MM.1S (cell line): ENCODE measurements around the gene TPK1.

Experiments
- DNase-seq: peaks from one replicate; pipeline ENCODE4 v3.0.0-alpha.2; 2015
- H2AFZ ChIP-seq: fragments of 300-600 bp; sonication (generic); 2 replicates; pipeline ENCODE4 v1.6.0; 2016; ENCODE audit warnings: antibody characterized with exemption, low read length
- H3F3A ChIP-seq: fragments of 300-600 bp; sonication (generic); 2 replicates; pipeline ENCODE4 v1.6.1; 2016; ENCODE audit warnings: mild to moderate bottlenecking, antibody characterized with exemption, low read length, moderate library complexity, mixed read lengths; ENCODE audit not compliant: insufficient read depth
- H3K27ac ChIP-seq: fragments of 300-600 bp; sonication (generic); 2 replicates; pipeline ENCODE4 v1.5.1; 2016; ENCODE audit warnings: mild to moderate bottlenecking, low read length
- H3K27me3 ChIP-seq: fragments of 300-600 bp; sonication (generic); replicated peaks from 2 replicates; pipeline ENCODE4 v1.6.0; 2016; ENCODE audit warnings: low read length; ENCODE audit not compliant: insufficient read depth
- H3K36me3 ChIP-seq: fragments of 300-600 bp; sonication (generic); replicated peaks from 2 replicates; pipeline ENCODE4 v1.6.1; 2016; ENCODE audit warnings: mild to moderate bottlenecking, low read length, mixed read lengths; ENCODE audit not compliant: insufficient read depth
- H3K4me1 ChIP-seq: fragments of 300-600 bp; sonication (generic); 2 replicates; pipeline ENCODE4 v1.6.1; 2016; ENCODE audit warnings: low read length, mixed read lengths
- H3K4me2 ChIP-seq: fragments of 300-600 bp; sonication (generic); 2 replicates; pipeline ENCODE4 v1.6.0; 2016; ENCODE audit warnings: low read depth, low read length
- H3K4me3 ChIP-seq: fragments of 300-600 bp; sonication (generic); 2 replicates; pipeline ENCODE4 v1.5.1; 2016; ENCODE audit warnings: low read length, mixed read lengths
- H3K79me2 ChIP-seq: fragments of 300-600 bp; sonication (generic); 2 replicates; pipeline ENCODE4 v1.6.1; 2016; ENCODE audit warnings: mixed run types, low read length, mixed read lengths
- H3K9ac ChIP-seq: fragments of 300-600 bp; sonication (generic); 2 replicates; pipeline ENCODE4 v1.6.1; 2016; ENCODE audit warnings: low read length, mixed read lengths
- H3K9me2 ChIP-seq: fragments of 300-600 bp; sonication (generic); replicated peaks from 2 replicates; pipeline ENCODE4 v1.6.1; 2016; ENCODE audit warnings: mild to moderate bottlenecking, low read length, mixed read lengths; ENCODE audit not compliant: insufficient read depth
- H3K9me3 ChIP-seq: fragments of 300-600 bp; sonication (generic); replicated peaks from 2 replicates; pipeline ENCODE4 v1.6.1; 2016; ENCODE audit warnings: mild to moderate bottlenecking, low read length, mixed read lengths; ENCODE audit not compliant: insufficient read depth
- H4K20me1 ChIP-seq: fragments of 300-600 bp; sonication (generic); 2 replicates; pipeline ENCODE4 v1.6.1; 2016; ENCODE audit warnings: mild to moderate bottlenecking, low read length, moderate library complexity, mixed read lengths; ENCODE audit not compliant: insufficient read depth
- EZH2 ChIP-seq: fragments of 300-600 bp; sonication (generic); optimal IDR thresholded peaks from 2 replicates; pipeline ENCODE3; 2017; ENCODE audit warnings: low read depth, mild to moderate bottlenecking, antibody characterized with exemption, low read length, mixed read lengths
- EZH2phosphoT487 ChIP-seq: fragments of 300-600 bp; sonication (generic); IDR thresholded peaks from 2 replicates; pipeline ENCODE4 v1.6.1; 2018; ENCODE audit warnings: antibody characterized with exemption, low read length
- TF ChIP-seq, protein P1 (sequence below): fragments of 300-600 bp; sonication (generic); IDR thresholded peaks from 2 replicates; pipeline ENCODE4 v1.5.1; 2016; ENCODE audit warnings: antibody characterized with exemption, low read length, mixed read lengths

TPK1 gene

DNA sequence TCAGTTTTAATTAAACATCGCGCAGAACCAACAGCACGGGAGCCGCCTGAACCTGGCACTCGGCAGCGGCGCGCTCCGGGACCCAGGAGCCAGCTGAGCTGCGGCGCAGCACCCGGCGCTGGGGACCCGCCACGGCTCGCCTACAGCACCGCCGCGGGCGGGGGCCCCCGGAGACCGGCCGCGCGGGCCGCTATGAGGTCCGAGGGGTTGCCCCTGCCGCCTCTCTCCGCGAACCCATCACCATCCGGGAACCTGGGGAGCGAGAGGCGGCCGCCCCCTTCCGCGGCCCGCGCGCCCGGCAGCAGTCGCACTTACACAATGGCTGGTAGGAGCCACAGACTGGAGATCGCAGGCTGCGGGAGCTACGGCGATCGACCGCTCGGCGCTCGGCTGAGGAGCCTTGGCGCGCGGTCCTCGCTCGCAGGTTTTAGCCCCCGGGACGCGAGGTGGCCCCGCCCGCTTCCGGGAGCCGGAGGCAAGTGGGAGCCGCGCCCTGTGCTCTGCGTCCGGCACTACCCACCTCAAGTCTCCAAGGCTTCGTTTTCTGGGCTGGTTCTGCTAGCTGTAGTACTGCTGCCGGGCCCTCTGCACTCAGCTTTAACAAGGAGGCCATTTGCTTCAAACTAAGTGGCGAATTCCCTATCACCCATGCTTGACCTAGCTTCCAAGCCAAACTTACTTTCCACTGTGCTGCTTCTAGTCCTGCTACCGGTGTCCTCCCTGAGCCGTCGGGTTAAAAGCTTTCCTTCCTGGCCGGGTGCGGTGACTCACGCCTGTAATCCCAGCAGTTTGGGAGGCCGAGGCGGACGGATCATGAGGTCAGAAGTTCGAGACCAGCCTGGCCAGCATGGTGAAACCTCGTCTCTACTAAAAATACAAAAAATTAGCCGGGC is at the start of gene TPK1:
TSS of gene TPK1 (minus strand) at position 402 of the 893 bp plus-strand sequence. CDS start 451 bp downstream, outside the sequence.
- no peaks in the 10 kb centered on the region for H3K79me2 ChIP-seq
- H3K4me2 ChIP-seq: peak within 1 kb of the TSS; percentile 87
- H3K9me3 ChIP-seq: no peaks in the 10 kb centered on the region
- peak within 1 kb of the TSS; percentile 54 for H3K9ac ChIP-seq
- peaks cover 7% of the 10 kb centered on the region for H3F3A ChIP-seq
- peak; percentile 98 for DNase-seq
- peak within 1 kb of the TSS; percentile 20; the same call in 1 of the 2 replicates for H3K27ac ChIP-seq
- peak within 1 kb of the TSS; percentile 81 for H3K4me3 ChIP-seq
- H3K9me2 ChIP-seq: no peaks in the 10 kb centered on the region
- peak within 1 kb of the TSS; percentile 79 for H2AFZ ChIP-seq
- TF ChIP-seq EZH2: no peak
- TF ChIP-seq, protein P1, sequence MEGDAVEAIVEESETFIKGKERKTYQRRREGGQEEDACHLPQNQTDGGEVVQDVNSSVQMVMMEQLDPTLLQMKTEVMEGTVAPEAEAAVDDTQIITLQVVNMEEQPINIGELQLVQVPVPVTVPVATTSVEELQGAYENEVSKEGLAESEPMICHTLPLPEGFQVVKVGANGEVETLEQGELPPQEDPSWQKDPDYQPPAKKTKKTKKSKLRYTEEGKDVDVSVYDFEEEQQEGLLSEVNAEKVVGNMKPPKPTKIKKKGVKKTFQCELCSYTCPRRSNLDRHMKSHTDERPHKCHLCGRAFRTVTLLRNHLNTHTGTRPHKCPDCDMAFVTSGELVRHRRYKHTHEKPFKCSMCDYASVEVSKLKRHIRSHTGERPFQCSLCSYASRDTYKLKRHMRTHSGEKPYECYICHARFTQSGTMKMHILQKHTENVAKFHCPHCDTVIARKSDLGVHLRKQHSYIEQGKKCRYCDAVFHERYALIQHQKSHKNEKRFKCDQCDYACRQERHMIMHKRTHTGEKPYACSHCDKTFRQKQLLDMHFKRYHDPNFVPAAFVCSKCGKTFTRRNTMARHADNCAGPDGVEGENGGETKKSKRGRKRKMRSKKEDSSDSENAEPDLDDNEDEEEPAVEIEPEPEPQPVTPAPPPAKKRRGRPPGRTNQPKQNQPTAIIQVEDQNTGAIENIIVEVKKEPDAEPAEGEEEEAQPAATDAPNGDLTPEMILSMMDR: no peak
- no peaks in the 10 kb centered on the region for H3K36me3 ChIP-seq
- no peaks in the 10 kb centered on the region for H3K27me3 ChIP-seq
- no peaks in the 10 kb centered on the region for H4K20me1 ChIP-seq
- H3K4me1 ChIP-seq: peaks cover 6% of the 10 kb centered on the region; the same call in 1 of the 2 replicates

DNA sequence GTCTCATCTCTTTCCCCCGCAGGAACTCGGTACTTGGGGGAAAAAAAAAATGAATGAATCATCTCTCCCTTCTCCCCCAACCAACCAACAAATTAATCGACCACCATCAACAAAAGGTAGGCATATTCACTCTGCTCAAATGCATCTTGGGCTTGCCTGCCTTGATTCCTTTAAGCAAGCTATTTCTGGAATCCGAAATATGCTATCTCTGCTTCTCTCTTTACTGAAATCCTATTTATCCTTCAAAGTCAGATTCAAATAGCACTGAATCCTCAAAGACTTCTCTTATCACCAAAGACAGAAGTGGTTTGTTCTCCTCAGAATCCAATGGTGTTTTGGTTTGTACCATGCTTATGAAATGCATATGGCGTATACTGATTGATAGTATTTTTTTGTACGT is 49.6 kb upstream of the TPK1 start:
- H2AFZ ChIP-seq: no peak overlapping the region
- H3F3A ChIP-seq: no peaks in the 10 kb centered on the region
- H3K36me3 ChIP-seq: no peaks in the 10 kb centered on the region
- no peaks in the 10 kb centered on the region for H3K4me1 ChIP-seq
- no peaks in the 10 kb centered on the region for H4K20me1 ChIP-seq
- TF ChIP-seq, protein P1: no peak
- TF ChIP-seq EZH2 (no peak), EZH2phosphoT487 (no peak)
- H3K9ac ChIP-seq: no peak overlapping the region
- DNase-seq: no peak
- no peaks in the 10 kb centered on the region for H3K9me3 ChIP-seq
- no peaks in the 10 kb centered on the region for H3K27me3 ChIP-seq
- H3K27ac ChIP-seq: no peak overlapping the region
- H3K9me2 ChIP-seq: no peaks in the 10 kb centered on the region
- H3K4me3 ChIP-seq: no peak overlapping the region
- H3K4me2 ChIP-seq: no peak overlapping the region
- H3K79me2 ChIP-seq: no peaks in the 10 kb centered on the region

DNA sequence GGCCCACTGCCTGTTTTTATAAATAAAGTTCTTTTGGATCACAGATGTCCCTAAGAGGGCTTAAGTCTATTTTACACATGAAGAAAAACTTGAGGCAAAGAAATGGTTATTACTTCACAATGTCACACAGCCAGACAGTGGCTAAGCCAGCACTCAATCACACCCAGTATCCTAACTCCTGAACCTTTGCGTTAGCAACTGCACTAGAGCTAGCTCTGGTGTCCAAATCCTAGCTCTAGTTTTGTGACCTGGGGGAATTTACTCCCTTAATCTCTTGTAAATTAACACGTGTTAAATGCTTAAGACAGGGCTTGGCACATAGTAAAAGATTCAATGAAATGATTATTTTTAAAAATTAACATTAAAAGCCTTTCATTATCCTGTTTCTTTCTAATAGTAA is 49.0 kb upstream of the TPK1 start:
- no peaks in the 10 kb centered on the region for H3K36me3 ChIP-seq
- H3K4me3 ChIP-seq: no peak overlapping the region
- no peak overlapping the region for H2AFZ ChIP-seq
- H3K79me2 ChIP-seq: no peaks in the 10 kb centered on the region
- no peak overlapping the region for H3K27ac ChIP-seq
- H3K9ac ChIP-seq: no peak overlapping the region
- DNase-seq: no peak
- no peaks in the 10 kb centered on the region for H3K27me3 ChIP-seq
- no peaks in the 10 kb centered on the region for H3K9me3 ChIP-seq
- H3K9me2 ChIP-seq: no peaks in the 10 kb centered on the region
- H3K4me2 ChIP-seq: no peak overlapping the region
- H3F3A ChIP-seq: no peaks in the 10 kb centered on the region
- TF ChIP-seq EZH2phosphoT487 (no peak), EZH2 (no peak)
- TF ChIP-seq, protein P1: no peak
- H4K20me1 ChIP-seq: no peaks in the 10 kb centered on the region
- H3K4me1 ChIP-seq: no peaks in the 10 kb centered on the region
